HepG2 (cell line): ENCODE measurements around the gene BTN1A1. TPM values are rescaled to one million over a fixed set of nuclear protein-coding genes. Genes with fewer than 3 reads are reported as not detected.

ENCODE experiments used
- ATAC-seq: fragments of 200-7000 bp; cut with Tn5 transposase; 3 replicates; pipeline ENCODE4 v1.9.1; 2020; ENCODE audit warnings: mild to moderate bottlenecking, moderate library complexity
- BruUV-seq: library from RNA; stranded (reverse); fragments of 400-500 nt; replicated peaks from 2 replicates; lab custom pipeline; 2021; lab: Mats Ljungman, UMichigan
- CTCF ChIA-PET: fragments of 300-600 bp; formaldehyde crosslinking; extraction: SDS; loops from one replicate; lab custom pipeline; 2021; ENCODE audit warnings: low total read pairs, inconsistent platforms, low intra/inter-chr PET ratio; lab: Yijun Ruan, JAX
- POLR2A ChIA-PET: fragments of 350-600 bp; sonication (Branson Sonifier 250); formaldehyde crosslinking; loops from one replicate; lab custom pipeline; 2020; ENCODE audit warnings: antibody characterized with exemption, inconsistent platforms; lab: Yijun Ruan, JAX
- DNase-seq: peaks from one replicate; pipeline ENCODE4 v3.0.0-alpha.2; 2015; ENCODE audit warnings: low spot score
- FAIRE-seq: peaks from 3 replicates; lab custom pipeline; 2011; peaks lifted over from hg19 to GRCh38; lab: Jason Lieb, UNC
- H2AFZ ChIP-seq: one replicate; pipeline ENCODE4 v1.6.1; 2011; ENCODE audit warnings: low read length, inconsistent platforms
- H3K27ac ChIP-seq: fragments of 300-600 bp; 3 replicates; pipeline ENCODE4 v1.8.0; 2011; ENCODE audit warnings: mixed run types, mild to moderate bottlenecking, mixed read lengths, low read length, inconsistent platforms; ENCODE audit not compliant: insufficient read depth; ENCODE audit errors: extremely low read length
- H3K27me3 ChIP-seq, 2 experiments: fragments of 200-600 bp in 1 of 2; 2 replicates in 1 of 2; 3 replicates in 1 of 2; pipeline versions ENCODE4 v1.6.0 to v1.8.0; 2011; ENCODE audit warnings: low read length in 2 of 2, mild to moderate bottlenecking in 2 of 2, moderate library complexity in 2 of 2, inconsistent platforms in 1 of 2; ENCODE audit not compliant: insufficient read depth in 2 of 2, control insufficient read depth in 1 of 2
- H3K36me3 ChIP-seq, 2 experiments: fragments of 200-600 bp in 1 of 2; replicated peaks in 1 of 2; 2 replicates in 1 of 2; 3 replicates in 1 of 2; pipeline versions ENCODE4 v1.5.1 to v1.8.0; 2011; ENCODE audit warnings: low read length in 2 of 2, inconsistent platforms in 1 of 2; ENCODE audit not compliant: insufficient read depth in 2 of 2, control insufficient read depth in 1 of 2
- H3K4me1 ChIP-seq: 2 replicates; pipeline ENCODE4 v1.5.1; 2012; ENCODE audit warnings: low read length, inconsistent platforms; ENCODE audit not compliant: insufficient read depth
- H3K4me2 ChIP-seq: 2 replicates; pipeline ENCODE4 v1.6.0; 2011; ENCODE audit warnings: low read depth, low read length, inconsistent platforms
- H3K4me3 ChIP-seq, 3 experiments: fragments of 200-600 bp in 1 of 3; sonication (generic), shearing (Covaris generic) in 1 of 3; replicated peaks in 1 of 3; 2 replicates each; pipeline ENCODE4 v1.5.1; 2011 to 2016; ENCODE audit warnings: low read length in 3 of 3, inconsistent platforms in 2 of 3, low read depth in 2 of 3, mild to moderate bottlenecking in 2 of 3, control low read depth in 1 of 3, mixed read lengths in 1 of 3; ENCODE audit not compliant: insufficient read depth in 1 of 3
- H3K79me2 ChIP-seq: one replicate; pipeline ENCODE4 v1.6.1; 2011; ENCODE audit warnings: low read length, inconsistent platforms; ENCODE audit not compliant: insufficient read depth
- H3K9ac ChIP-seq: 2 replicates; pipeline ENCODE4 v1.6.0; 2011; ENCODE audit warnings: mild to moderate bottlenecking, low read depth, low read length, inconsistent platforms; ENCODE audit not compliant: insufficient read depth
- H3K9me3 ChIP-seq: 2 replicates; pipeline ENCODE4 v1.5.1; 2012; ENCODE audit warnings: mild to moderate bottlenecking, low read length
- H4K20me1 ChIP-seq: 2 replicates; pipeline ENCODE4 v1.6.0; 2011; ENCODE audit warnings: inconsistent platforms, mild to moderate bottlenecking, low read length, moderate library complexity; ENCODE audit not compliant: insufficient read depth
- CBFB ChIP-seq: sonication (generic); formaldehyde crosslinking; IDR thresholded peaks from 2 replicates; pipeline ENCODE4 v1.4.0; 2020; ENCODE audit warnings: missing genetic modification reagents
- FOXO4 ChIP-seq: sonication (generic); formaldehyde crosslinking; conservative IDR thresholded peaks from 2 replicates; pipeline ENCODE4 v1.8.1; 2023; ENCODE audit warnings: missing genetic modification reagents
- JUN ChIP-seq: sonication (generic); formaldehyde crosslinking; IDR thresholded peaks from 2 replicates; pipeline ENCODE4 v1.4.0; 2020; ENCODE audit warnings: mild to moderate bottlenecking, missing genetic modification reagents
- KDM3A ChIP-seq: IDR thresholded peaks from 2 replicates; pipeline ENCODE4 v1.6.1; 2018; ENCODE audit warnings: low read depth, missing compliant biosample characterization
- MYPOP ChIP-seq: sonication (generic); formaldehyde crosslinking; IDR thresholded peaks from 2 replicates; pipeline ENCODE4 v1.8.1; 2023; ENCODE audit warnings: mild to moderate bottlenecking, moderate library complexity, missing genetic modification reagents
- PAWR ChIP-seq: sonication (generic); formaldehyde crosslinking; IDR thresholded peaks from 2 replicates; pipeline ENCODE4 v1.4.0; 2020; ENCODE audit warnings: missing genetic modification reagents, mild to moderate bottlenecking, borderline replicate concordance
- PHF20 ChIP-seq: sonication (generic); formaldehyde crosslinking; IDR thresholded peaks from 2 replicates; pipeline ENCODE4 v1.5.0; 2020; ENCODE audit warnings: mild to moderate bottlenecking, missing genetic modification reagents
- PHF5A ChIP-seq: IDR thresholded peaks from one replicate; pipeline ENCODE4 v1.6.1; 2018; ENCODE audit warnings: low read depth, missing genetic modification reagents; ENCODE audit not compliant: unreplicated experiment
- POLR2G ChIP-seq: fragments of 200-400 bp; formaldehyde crosslinking; IDR thresholded peaks from 2 replicates; pipeline ENCODE4 v1.6.1; 2018; ENCODE audit warnings: mild to moderate bottlenecking, low read depth, low read length, moderate library complexity
- SMYD3 ChIP-seq: sonication (generic); formaldehyde crosslinking; IDR thresholded peaks from 2 replicates; pipeline ENCODE4 v1.8.1; 2023; ENCODE audit warnings: mild to moderate bottlenecking, missing genetic modification reagents
- STAG1 ChIP-seq: sonication (generic); formaldehyde crosslinking; IDR thresholded peaks from 2 replicates; pipeline ENCODE4 v1.4.0; 2020; ENCODE audit warnings: missing genetic modification reagents
- TARDBP ChIP-seq: sonication (generic); formaldehyde crosslinking; IDR thresholded peaks from 2 replicates; pipeline ENCODE4 v1.8.0; 2022; ENCODE audit warnings: mild to moderate bottlenecking, missing genetic modification reagents
- ZFP36L2 ChIP-seq: sonication (generic); formaldehyde crosslinking; IDR thresholded peaks from 2 replicates; pipeline ENCODE4 v1.4.0; 2020; ENCODE audit warnings: missing genetic modification reagents
- ZFX ChIP-seq: sonication (generic); formaldehyde crosslinking; IDR thresholded peaks from 2 replicates; pipeline ENCODE4 v1.4.0; 2020; ENCODE audit warnings: mild to moderate bottlenecking, low read depth, missing genetic modification reagents, moderate library complexity
- ZNF138 ChIP-seq: sonication (generic); formaldehyde crosslinking; IDR thresholded peaks from 2 replicates; pipeline ENCODE4 v1.5.0; 2020; ENCODE audit warnings: mild to moderate bottlenecking, low read depth, missing genetic modification reagents
- ZNF260 ChIP-seq: sonication (generic); formaldehyde crosslinking; IDR thresholded peaks from 2 replicates; pipeline ENCODE4 v1.4.0; 2020; ENCODE audit warnings: missing genetic modification reagents, low read depth, mild to moderate bottlenecking, borderline replicate concordance
- ZNF670 ChIP-seq: sonication (generic); formaldehyde crosslinking; IDR thresholded peaks from 2 replicates; pipeline ENCODE4 v1.8.0; 2022; ENCODE audit warnings: mild to moderate bottlenecking, missing genetic modification reagents, borderline replicate concordance
- ZNF891 ChIP-seq: sonication (generic); formaldehyde crosslinking; IDR thresholded peaks from 2 replicates; pipeline ENCODE4 v1.5.0; 2020; ENCODE audit warnings: mild to moderate bottlenecking, missing genetic modification reagents
- WGBS: methylation state at CpG from one replicate; pipeline ENCODE4 v1.1.6; 2017; ENCODE audit warnings: low lambda C conversion rate; 5-methylcytosine and 5-hydroxymethylcytosine counted together
- in situ Hi-C: cut with HindIII; loops from 2 replicates; pipeline ENCODE4 v1.10.0; 2017; ENCODE audit warnings: low pct_unique_long_range_greater_than_20kb; ENCODE audit not compliant: extremely low pct_ligation_motif_present
- intact Hi-C: fragments of 100-400 bp; cut with micrococcal nuclease; formaldehyde crosslinking; loops from one replicate; pipeline ENCODE4 v1.10.0; 2022; ENCODE audit not compliant: unreplicated experiment
- polyA plus RNA-seq, 8 experiments: library from polyadenylated mRNA; depleted of rRNA in 3 of 8; stranded (reverse) in 7 of 8; unstranded in 1 of 8; fragments of >200 nt; fragmentation: Illumina TruSeq in 4 of 8; extraction: Trizol in 4 of 8; gene quantifications; 2 replicates each; pipeline versions ENCODE4 v1.2.1 to v1.2.3, GENCODE V29; 2011 to 2016; ENCODE audit warnings: low read depth in 4 of 8, missing spikeins in 1 of 8, mixed read lengths in 1 of 8; ENCODE audit not compliant: insufficient read depth in 1 of 8
- total RNA-seq, 5 experiments: library from RNA; depleted of rRNA; stranded (reverse); fragments of >200 nt; fragmentation: Illumina TruSeq; extraction: Trizol; gene quantifications; 2 replicates each; pipeline ENCODE4 v1.2.3, GENCODE V29; 2016; ENCODE audit warnings: low read depth in 1 of 5
- TF ChIP-seq, protein P1 (sequence below): sonication (generic); formaldehyde crosslinking; IDR thresholded peaks from 2 replicates; pipeline ENCODE4 v1.8.0; 2022; ENCODE audit warnings: mild to moderate bottlenecking, missing genetic modification reagents

BTN1A1 gene
- total and polyA plus RNA-seq, 2 of the 13 experiments (the other 11 are each of a cell fraction or from before 2014, with no cell fraction given), result 0.04 TPM; not detected in 1

DNA sequence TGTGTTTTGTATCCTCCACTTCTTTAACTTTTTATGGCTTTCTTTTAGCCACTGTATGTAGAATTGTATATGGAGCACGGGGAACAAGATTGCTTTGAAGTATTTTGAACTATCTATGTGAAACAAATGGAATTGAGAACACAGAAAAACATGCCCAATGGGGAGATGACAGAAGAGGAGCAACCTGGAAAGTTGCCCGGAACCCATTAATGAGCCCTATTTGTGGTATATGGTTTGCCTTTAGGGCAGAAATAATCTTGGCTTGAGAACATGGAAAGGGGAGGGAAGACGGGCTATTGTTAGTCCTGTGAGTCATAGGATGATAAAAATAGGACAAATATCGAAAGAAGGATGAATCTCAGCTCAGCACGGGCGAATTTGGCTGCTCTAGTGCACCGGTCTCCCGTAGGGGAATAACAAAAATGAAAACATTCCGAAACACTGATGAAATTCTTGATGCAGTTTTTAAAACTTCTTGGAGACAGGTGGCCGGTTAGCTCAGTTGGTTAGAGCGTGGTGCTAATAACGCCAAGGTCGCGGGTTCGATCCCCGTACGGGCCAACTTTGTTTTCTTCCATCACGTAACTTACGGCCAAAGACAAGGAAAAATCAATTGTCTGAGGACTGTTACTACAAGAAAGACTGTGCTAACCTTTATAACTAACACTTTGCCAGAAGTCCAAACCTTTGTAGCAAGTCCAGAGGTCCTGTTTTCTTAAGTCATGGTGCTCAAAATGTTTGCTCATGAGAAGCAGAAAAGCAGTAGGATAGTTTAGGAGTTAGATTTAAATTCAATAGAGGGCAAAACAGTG is 53.7 kb downstream of the BTN1A1 start (continued):
- 0 out of 2 replicates have a peak, but pooled peaks have one; percentile 29 for TF ChIP-seq MYPOP (CRISPR knock-in tag)
- TF ChIP-seq, all 625 proteins: peak for 166

DNA sequence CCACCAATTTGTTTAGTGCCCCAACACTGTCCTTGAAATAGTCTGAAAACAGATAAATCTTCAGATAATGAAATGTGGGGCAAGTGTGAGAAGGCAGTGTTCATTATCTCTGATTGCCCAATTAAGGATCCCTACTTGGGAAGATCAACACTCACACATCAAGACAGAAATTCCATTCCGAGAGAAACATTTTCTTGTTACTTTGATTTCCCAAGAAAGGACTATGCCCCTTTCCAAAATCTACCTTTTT is 54.3 kb downstream of the BTN1A1 start:
- ChIA-PET CTCF (no interaction called here), POLR2A (interaction anchor here (0.9 to 5.7 kb wide), 5 partner anchors 11 to 223 kb away, joined by 3 to 68 read pairs (median 6); partner anchors contain the start of gene HMGN4)
- Histone ChIP-seq H4K20me1 (no peaks in the 10 kb centered on the region), H2AFZ (peak overlapping the region; percentile 91), H3K9me3 (no peaks in the 10 kb centered on the region), H3K36me3 (no peaks in the 10 kb centered on the region), H3K4me1 (peaks cover 51% of the 10 kb centered on the region), H3K27me3 (no peaks in the 10 kb centered on the region; a peak in 1 of 5 replicates), H3K4me3 (peak overlapping the region; percentile 77 to 81 (median 80)), H3K4me2 (peak overlapping the region; percentile 89), H3K79me2 (no peaks in the 10 kb centered on the region), H3K9ac (peak overlapping the region; percentile 70), H3K27ac (peak overlapping the region; percentile 35)
- FAIRE-seq (no peak), ATAC-seq (no peak), DNase-seq (no peak)
- WGBS, result 0% methylated on average over 1 of the region's 1 CpG
- no TSS peak for BruUV-seq
- in situ Hi-C loops, result loop anchor here (5.0 kb wide), 1 partner anchor 222 kb away; no protein-coding TSS in a partner anchor
- intact Hi-C loops, result loop anchor here (1.0 to 10.0 kb wide), 4 partner anchors 14 to 920 kb away; partner anchors contain the start of gene ZNF184
- TF ChIP-seq CBFB (CRISPR knock-in tag), result 0 out of 2 replicates have a peak, but pooled peaks have one; percentile 4
- peak; percentile 26; the same call in 1 of the 2 replicates for TF ChIP-seq ZFX (CRISPR knock-in tag)
- TF ChIP-seq PHF20, result 0 out of 2 replicates have a peak, but pooled peaks have one; percentile 26
- 0 out of 2 replicates have a peak, but pooled peaks have one; percentile 22 for TF ChIP-seq ZFP36L2 (CRISPR knock-in tag)
- TF ChIP-seq SMYD3 (CRISPR knock-in tag), result peak; percentile 45; the same call in 1 of the 2 replicates
- TF ChIP-seq TARDBP (CRISPR knock-in tag), result 0 out of 2 replicates have a peak, but pooled peaks have one; percentile 3
- TF ChIP-seq FOXO4 (CRISPR knock-in tag), result 0 out of 2 replicates have a peak, but pooled peaks have one; percentile 81
- TF ChIP-seq STAG1, result no peak
- no peak for TF ChIP-seq ZNF260
- no peak for TF ChIP-seq ZNF138
- TF ChIP-seq, protein P1, sequence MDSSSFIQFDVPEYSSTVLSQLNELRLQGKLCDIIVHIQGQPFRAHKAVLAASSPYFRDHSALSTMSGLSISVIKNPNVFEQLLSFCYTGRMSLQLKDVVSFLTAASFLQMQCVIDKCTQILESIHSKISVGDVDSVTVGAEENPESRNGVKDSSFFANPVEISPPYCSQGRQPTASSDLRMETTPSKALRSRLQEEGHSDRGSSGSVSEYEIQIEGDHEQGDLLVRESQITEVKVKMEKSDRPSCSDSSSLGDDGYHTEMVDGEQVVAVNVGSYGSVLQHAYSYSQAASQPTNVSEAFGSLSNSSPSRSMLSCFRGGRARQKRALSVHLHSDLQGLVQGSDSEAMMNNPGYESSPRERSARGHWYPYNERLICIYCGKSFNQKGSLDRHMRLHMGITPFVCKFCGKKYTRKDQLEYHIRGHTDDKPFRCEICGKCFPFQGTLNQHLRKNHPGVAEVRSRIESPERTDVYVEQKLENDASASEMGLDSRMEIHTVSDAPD (CRISPR knock-in tag), result 0 out of 2 replicates have a peak, but pooled peaks have one; percentile 43
- 0 out of 2 replicates have a peak, but pooled peaks have one; percentile 0 for TF ChIP-seq KDM3A (CRISPR knock-in tag)
- TF ChIP-seq PAWR, result 0 out of 2 replicates have a peak, but pooled peaks have one; percentile 8
- TF ChIP-seq POLR2G, result no peak
- peak; percentile 15; the same call in 1 of the 2 replicates for TF ChIP-seq JUN (CRISPR knock-in tag)
- TF ChIP-seq ZNF891 (CRISPR knock-in tag), result no peak
- no peak for TF ChIP-seq ZNF670 (CRISPR knock-in tag)
- TF ChIP-seq PHF5A (CRISPR knock-in tag), result peak; percentile 5
